ENCODE measurements around the gene TMOD3.

Gene TMOD3

GRCh38 chr15:51938286-51938685 lies 108.8 kb downstream of the TMOD3 start:
- TF ChIP-seq CTCF (conservative IDR thresholded peaks at IDR 0.05), result no peak
- H3K27ac ChIP-seq, result peak overlapping the region; percentile 47; the same call in 1 of the 2 replicates

GRCh38 chr15:51939216-51939615 lies 109.8 kb downstream of the TMOD3 start:
- no peak for TF ChIP-seq CTCF (conservative IDR thresholded peaks at IDR 0.05)
- H3K27ac ChIP-seq, result peak overlapping the region; percentile 47

- no peak overlapping the region for H3K27ac ChIP-seq
- no peak for TF ChIP-seq CTCF (conservative IDR thresholded peaks at IDR 0.05)
These were observed 117.7 kb downstream of the TMOD3 start for GRCh38 chr15:51947124-51947523.

- TF ChIP-seq CTCF (conservative IDR thresholded peaks at IDR 0.05), result no peak
- no peak overlapping the region for H3K27ac ChIP-seq
These were observed 123.4 kb downstream of the TMOD3 start for GRCh38 chr15:51952805-51953204.

GRCh38 chr15:51955504-51955903 lies 126.1 kb downstream of the TMOD3 start:
- no peak for TF ChIP-seq CTCF (conservative IDR thresholded peaks at IDR 0.05)
- H3K27ac ChIP-seq, result no peak overlapping the region

Data from VCaP (cell line).